ENCODE results near the gene OVOL1.
A peak's percentile ranks its signal among the peaks of the same experiment; 100 is the strongest.

The OVOL1 gene

DNA sequence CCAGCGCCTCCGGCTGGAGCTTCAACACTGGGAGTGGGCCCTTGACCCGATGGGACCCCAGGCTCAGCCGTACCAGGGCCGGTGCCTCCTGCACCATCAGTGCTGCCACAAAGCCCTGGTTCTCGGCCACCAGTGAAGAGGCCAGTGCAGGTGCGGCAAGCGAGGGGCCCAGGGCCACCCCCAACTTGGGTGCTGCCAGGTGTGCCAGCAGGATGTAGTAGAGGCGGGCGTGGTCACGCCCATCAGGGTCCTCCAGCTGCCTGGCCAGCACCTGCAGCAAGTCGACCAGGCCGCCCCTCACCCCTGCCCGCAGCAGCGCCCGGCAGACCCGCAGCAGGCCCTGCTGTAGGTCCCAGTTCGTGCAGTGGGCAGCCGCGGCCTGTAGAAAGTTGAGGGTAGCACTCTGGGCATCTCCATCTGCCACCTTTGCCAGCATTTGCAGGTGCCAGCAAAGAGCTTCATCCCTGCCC lies 8.4 kb upstream of the OVOL1 start:
- no peak for DNase-seq

DNA sequence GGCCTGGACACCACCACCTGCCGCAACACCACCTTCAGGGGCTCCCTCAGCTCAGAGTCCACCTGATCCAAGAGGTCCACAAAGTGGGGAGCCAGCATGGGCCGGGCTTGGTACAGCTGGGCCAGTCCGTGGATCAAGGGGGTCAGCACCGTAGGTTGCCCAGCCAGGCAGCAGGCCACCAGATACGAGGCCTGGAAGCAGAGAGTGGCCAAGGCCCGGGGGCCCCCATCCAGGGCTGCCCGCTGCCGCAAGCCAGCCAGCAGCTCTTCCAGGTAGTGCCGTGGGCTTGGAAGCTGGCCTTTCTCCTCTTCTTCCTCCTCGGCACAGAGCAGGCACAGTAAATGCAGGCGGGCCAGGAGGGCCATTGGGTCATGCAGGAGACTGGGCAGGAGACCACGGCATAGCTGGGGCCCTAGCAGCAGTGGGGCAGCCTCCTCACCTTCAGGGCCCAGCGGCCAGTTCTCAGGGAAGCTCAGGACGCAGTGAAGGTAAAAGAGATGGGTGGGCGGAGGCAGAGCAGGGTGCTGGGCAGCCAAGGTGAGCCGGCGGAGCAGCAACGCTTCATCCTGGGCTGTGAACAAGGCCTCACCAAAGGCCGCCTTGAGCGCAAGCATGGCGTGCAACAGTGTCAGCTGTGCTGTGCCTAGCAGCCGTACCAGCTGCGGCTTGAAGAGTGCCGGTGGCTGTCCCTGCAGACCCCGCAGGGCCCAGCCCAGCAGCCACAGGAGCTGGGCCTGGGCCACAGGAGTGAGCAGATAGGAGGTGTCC lies 7.8 kb upstream of the OVOL1 start:
- DNase-seq, result no peak

- DNase-seq, result no peak
Observed at GRCh38 chr11:65779669-65779918, 7.3 kb upstream of the OVOL1 start.

GRCh38 chr11:65779919-65780769 lies 6.7 kb upstream of the OVOL1 start:
- DNase-seq, result peak; percentile 80

DNA sequence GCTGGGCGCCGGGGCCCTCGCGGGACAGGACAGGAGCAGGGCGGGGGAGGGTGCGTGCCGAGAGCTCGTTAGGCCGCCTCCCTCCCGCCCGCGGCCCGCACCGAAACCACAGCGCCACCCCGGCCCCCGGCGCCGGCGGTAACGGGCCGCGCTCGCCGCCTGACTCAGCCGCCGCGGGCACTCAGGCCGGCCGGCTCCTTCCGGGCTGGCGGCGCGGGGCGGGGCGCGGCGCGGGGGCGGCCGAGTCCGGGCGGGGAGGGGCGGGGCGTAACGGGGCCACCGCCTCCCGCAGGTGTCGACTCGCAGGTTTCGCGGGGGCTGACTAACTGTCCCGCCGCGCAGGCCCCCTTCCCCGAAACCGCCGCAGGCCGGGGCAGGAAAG lies 6.1 kb upstream of the OVOL1 start, which contains the start of gene AP5B1:
AP5B1 (minus strand) TSS at position 207 of the 382 bp plus-strand sequence. CDS start 385 bp downstream, outside the sequence.
- DNase-seq, result peak; percentile 73

DNA sequence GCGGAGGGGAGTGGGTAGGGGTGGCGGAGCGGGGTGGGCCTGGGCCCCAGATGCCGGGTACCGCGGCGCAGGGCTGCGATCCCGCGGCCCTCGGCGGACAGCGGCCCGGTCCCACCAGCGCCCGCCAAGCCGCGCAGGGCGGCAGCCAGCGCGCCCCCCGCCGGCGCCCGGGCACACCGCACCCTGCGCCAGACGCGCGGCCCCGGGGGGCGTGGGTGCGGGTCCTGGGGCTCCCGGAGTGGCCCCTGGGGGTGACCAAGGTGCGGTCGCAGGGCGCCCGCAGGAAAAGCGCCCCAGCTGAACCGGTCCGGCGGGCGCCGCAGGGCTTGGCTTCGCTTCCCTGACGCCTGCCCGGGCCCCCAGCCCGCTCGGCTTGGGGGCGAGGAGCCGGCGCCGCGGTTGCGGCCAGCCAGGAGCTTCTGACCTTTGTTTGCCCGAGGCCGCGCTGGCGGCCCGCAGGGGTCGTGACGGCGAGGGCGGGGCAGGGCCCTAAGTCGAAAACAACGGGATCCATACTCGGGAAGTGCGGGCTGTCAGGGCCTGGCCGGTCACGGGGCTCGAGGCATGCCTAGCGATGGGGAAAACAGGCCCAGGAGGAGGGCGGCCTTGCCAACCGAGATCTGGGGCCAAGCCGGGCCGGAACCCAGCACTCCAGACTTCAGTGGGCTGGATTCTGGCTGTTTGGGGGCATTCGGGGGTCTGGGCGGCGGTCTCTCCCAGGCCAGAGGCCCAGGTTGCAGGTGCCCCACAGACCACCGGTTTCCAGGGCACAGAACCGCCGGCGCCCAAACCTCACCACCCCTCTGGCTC lies 5.5 kb upstream of the OVOL1 start:
- peak; percentile 18 for DNase-seq

DNA sequence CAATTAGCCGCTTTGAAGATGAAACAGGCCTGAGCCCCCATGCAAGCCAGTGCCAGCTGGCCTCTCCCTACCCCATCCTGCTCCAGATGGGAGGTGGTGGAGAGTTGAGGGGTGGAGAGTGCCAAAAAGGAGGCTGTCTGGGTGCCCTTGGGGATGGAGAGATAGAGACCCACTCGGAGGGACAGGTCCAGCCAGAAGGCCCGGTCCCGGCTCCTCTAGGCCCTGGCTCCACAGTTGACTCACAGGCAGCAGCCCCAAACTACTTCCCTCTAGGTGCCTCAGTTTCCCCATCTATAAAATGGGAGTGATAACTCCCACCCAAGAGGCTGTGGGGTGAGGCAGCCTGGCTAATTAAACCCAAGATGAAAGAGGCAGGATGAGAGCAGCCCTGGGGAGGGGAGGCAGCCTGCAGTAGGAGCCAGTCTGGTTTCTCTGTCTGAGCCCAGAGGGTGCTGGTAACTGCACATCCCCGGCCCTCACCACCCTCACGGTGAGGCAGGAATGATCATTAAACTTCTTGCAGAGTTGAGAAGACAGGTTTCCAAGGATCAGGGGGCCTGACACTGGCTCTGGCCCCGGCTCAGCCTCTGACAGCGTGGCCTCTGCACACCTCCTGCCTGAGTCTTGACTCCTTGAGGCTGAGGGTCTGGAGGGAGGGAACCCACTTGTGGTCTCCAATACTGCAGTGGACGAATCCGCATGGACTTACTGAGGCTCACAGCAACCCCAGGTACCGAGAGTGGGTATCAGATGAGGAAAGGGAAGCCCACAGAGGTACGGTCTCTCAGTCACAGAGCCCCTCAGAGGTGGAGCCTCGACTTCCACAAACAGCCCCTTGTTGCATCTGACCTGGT lies 4.7 kb upstream of the OVOL1 start:
- no peak for DNase-seq

DNA sequence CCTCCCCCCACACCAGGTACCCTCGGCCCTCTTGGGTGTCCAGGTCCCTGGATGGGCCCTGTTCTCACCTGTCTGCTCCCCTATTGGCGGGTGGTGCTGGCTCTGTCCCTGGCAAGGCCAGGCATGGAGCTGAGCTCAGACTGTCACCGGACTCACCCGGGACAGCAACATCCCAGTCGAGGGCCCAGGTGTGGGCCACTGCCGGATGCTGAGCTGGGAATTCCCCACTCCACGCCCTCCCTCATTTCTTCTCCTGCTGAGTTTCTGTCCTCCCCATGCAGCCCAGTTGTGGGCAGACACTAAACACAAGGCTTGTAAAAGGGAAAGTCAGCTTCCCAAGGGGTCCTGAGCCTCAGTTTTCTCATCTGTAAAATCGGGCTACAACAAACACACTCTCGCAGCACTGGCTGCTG lies 4.0 kb upstream of the OVOL1 start:
- DNase-seq, result no peak

- DNase-seq, result no peak
Observed at GRCh38 chr11:65785319-65786007, 1.4 kb upstream of the OVOL1 start.

DNA sequence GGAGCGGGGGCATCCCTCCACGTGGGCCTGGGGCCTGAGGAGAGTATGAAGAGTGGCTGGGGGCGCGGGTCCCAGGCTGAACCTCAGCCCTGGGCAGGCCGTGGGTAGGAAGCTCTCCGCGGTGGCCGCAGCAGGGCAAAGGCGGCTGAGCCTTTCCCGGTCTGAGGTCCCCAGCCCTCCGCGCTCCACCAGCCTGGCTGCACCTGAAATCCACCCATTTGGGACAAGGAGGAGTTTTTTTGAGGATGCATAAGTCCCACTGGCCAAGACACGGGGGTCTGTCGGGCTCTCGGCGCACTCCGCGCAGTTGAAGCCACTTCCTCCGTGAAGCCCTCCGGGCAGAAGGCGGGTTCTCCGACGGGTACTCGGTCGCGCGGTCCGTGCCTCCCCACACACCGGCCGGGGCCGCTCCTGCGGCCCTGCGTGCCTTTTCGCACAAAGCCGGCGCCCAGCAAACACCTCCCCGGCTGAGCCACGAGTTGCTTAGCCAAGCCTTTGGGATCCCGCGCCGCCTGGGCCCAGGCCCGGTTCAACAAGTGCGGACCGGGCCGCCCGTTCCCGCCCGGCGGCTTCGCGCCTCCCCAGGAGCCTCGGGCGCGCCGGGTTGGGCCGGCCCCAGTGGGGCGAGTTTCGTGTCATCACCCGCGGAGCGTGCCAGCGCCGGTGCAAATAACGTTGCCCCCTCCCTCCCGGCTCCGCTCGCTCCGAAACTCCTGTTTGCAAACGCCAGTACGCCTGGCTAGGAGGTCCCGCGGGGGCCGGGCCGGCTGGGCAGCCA lies 666 bp upstream of the OVOL1 start:
- DNase-seq, result no peak

DNA sequence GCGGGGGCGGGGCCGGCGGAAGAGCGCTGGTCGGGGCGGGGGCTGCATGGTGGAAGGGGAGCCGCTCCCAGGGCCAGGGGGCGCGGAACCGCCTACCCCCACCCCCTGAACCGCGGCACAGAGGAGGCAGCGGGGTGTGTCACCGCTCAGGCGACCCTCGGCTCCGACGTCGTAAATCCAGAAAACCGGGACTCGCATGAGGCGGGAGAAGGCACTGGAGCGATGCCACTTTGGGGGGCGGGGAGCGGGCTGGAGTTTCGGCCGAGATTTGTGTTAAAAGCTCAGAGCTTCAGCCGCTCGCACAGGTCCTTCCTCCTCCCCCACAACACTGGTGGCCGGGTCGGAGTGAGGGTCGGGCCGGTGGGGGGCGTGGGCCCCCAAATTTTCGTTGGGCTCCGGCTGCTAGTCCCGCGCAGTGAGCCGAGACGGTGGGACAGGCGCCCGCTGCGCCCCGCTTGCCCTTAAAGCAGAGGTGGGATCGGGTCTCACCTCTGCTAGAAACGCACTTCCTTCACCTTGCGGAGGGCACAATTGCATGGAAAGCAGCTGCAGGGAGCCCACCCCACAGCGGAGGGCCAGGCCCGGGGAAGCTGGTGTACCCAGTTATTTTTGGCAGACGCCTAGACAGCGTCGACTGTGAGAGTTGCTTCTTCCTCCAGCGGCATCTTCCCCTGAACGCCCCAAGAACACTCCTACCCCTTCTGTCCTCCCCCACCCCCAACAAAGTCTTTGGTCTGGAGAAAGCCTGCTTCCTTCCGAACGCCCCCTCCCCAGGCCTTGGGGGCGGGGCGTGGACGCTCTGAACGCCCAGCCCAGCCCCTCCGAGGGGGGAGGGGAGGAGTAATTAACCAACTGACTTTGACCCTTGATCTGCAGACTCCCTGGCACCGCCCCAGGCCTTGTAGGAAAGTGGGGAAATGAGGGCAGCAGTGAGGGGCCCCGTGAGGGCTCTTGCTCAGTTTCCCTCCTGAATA lies 1.1 kb downstream of the OVOL1 start:
- no peak for DNase-seq

GRCh38 chr11:65788821-65789220 lies 2.0 kb downstream of the OVOL1 start:
- DNase-seq, result no peak

DNA sequence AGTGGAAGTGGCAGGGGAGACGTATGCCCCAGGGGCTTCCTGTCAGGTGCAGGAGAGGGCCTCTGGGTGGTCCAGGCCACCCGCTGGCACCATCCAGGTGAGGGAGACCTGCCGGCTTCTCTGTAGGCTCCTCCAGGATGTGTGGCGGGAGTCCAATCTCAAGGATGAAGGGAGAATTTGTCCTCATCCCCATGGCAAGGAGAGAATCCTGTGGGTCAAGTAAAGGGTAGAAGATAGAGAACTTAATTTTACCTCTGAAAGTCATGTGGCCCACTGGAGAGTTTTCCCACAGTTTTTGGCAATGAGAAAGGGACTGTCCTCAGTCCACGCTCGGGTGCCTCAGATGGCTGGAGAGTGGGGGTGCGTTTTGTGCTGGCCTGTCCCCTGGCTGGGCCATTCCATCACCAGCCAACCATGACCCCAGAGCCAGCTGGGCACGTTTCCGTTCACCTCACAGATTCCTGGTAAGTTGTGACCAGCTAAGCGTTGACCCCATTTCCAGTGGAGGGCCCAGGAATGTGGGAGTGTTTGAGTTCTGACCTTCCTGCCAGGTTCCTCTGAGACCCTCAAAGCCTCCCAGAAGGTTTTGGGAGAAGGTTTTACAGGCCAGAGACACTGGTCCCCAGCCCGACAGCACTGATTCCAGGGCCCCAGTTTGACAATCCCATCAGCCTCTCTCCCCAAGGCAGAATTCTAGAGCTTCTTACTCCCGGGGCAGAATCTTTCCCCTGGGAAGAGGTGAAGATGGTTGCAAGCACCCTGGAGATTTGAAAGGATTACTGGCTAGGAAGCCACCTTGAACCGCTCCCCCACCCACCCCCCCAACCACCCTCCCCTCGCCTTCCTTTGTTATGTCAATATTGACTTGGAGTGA lies 2.6 kb downstream of the OVOL1 start:
- no peak for DNase-seq

GRCh38 chr11:65790104-65790901 lies 3.4 kb downstream of the OVOL1 start:
- no peak for DNase-seq

DNA sequence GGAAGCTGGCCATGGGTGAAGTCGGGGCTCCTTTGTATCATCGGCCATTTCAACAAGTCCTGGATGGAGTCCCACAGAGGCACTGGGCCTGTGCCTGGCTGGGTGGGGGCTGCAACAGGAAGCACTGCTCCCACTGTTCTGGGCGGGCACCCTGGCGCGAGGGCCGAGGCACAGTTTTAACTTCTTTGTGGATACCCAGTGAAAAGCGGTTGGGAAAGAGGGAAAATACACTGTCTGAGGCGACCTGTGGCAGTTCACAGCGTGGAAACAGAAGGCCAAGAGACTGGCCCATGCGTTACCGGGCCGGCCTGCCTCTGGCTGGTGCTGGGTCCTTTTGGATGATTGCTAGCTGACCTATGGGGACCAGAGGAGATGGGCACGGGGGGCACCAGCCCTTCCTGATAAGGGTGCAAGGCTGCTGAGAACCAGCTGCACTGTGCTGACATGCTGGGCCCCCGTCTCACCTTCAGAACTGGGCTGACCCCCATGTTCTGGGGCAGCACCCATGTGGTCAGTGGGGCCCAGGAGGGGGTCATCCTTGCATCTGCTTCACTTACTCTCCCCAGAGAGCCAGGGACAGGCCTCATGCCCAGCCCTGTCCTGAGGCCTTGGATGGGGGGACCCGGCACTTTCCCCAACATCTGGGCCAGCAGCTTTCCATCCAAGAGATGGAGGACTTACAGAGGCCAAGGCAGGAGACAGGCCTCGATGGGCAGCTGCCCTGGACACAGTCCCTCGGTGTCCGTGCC lies 4.2 kb downstream of the OVOL1 start:
- DNase-seq, result no peak

DNA sequence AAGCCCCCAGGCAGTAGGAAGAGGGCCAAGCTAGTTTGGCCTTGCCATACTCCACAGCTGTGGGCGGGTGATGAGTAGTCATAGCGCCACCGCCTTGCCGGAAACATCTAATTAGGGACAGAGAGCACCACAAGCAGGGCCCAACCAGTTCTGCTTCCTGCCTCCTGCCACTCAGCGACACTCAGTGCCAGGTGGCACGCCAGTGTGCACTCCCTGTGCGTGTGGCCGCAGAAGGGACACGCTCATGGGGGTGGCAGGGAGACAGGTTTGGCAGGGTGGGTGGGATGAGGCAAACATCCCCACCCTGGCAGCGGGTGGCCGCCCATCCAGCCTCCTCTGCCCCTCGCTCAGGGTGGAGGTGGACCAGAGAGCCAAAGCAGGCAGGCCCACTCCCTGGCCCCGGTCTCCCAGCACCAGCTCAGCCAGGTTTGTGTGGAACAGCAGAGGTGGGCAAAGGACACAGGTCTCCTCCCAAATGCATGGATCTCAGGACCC lies 4.9 kb downstream of the OVOL1 start:
- peak; percentile 23 for DNase-seq

- no peak for DNase-seq
Observed at GRCh38 chr11:65792456-65792855, 5.6 kb downstream of the OVOL1 start.

All from EL (cell line).